GM13977 (cell line): ENCODE measurements around the gene FBXL15.

Source experiments
- DNase-seq: peaks from one replicate; pipeline ENCODE4 v3.0.0; 2012; ENCODE audit warnings: low spot score
- in situ Hi-C: fragments of 300-500 bp; cut with MboI; formaldehyde crosslinking; loops from one replicate; pipeline ENCODE4 v1.12.0; 2022; ENCODE audit warnings: low sequenced_read_pairs, low pct_unique_long_range_greater_than_20kb, mixed read lengths, inconsistent platforms; ENCODE audit not compliant: unreplicated experiment
- TF ChIP-seq, protein P1 (sequence below): IDR thresholded peaks from 2 replicates; pipeline ENCODE4 v1.5.1; 2012; ENCODE audit warnings: mild to moderate bottlenecking, control low read depth; ENCODE audit not compliant: insufficient read depth; ENCODE audit errors: extremely low read depth, missing control alignments

The FBXL15 gene

DNA sequence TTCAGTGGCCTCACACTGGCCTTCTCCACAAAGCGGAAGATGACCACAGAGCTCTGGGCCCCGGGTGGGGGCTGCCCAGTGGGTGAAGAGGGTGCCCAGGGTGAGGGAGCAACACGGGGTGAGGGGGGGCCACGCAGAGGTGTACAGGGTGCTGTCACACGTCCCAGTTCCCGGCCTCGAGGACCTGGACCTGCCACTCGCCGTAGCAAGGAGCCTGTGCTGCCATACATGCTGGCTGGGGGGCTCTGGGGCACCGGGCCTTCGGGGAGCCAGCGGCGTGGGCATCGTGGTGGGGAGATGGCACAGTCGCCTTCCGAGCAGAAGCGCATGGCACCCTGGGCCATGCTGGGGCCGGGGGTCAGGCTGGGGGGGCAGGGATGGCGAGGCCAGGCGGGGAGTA, 3.9 kb upstream of the FBXL15 start:
- no peak for DNase-seq
- TF ChIP-seq, protein P1, sequence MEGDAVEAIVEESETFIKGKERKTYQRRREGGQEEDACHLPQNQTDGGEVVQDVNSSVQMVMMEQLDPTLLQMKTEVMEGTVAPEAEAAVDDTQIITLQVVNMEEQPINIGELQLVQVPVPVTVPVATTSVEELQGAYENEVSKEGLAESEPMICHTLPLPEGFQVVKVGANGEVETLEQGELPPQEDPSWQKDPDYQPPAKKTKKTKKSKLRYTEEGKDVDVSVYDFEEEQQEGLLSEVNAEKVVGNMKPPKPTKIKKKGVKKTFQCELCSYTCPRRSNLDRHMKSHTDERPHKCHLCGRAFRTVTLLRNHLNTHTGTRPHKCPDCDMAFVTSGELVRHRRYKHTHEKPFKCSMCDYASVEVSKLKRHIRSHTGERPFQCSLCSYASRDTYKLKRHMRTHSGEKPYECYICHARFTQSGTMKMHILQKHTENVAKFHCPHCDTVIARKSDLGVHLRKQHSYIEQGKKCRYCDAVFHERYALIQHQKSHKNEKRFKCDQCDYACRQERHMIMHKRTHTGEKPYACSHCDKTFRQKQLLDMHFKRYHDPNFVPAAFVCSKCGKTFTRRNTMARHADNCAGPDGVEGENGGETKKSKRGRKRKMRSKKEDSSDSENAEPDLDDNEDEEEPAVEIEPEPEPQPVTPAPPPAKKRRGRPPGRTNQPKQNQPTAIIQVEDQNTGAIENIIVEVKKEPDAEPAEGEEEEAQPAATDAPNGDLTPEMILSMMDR = no peak
- in situ Hi-C loops = no loop called here

DNA sequence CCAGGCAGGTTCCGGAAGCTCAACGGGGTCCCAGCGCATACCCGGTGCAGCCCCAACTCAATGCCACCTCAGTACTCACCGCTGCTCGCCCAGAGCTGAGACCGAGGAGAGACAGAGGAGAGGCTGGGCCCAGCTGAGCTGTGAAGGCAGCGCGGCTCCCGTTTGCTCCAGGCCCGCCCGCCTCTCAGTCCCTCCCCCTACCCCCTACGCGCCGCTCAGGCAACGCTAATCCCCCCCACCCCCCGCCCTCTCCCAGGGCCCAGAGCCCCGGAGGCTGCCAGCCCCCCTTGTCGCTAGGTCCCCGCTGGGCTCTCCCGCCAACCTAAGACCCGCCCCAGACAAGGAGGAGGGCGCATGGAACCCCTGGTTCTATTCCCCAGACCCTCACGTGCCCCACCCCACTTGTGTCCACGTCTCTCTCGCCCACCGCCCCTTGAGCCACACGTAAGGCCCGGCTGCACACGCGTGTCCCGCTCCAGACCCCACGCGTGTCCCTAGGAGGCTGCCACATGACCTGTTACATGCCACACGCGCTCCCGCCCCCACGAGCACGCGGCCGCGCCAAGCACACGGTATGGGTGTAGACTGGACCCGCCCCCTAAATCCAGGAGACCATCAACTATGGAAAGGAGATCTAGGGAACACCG, 1.9 kb upstream of the FBXL15 start, which contains the start of gene PSD:
Gene PSD, minus strand, starts transcription at position 164 of the 647 bp plus-strand sequence. CDS start 1,747 bp downstream, outside the sequence.
- in situ Hi-C loops = no loop called here
- TF ChIP-seq, protein P1 = no peak
- no peak for DNase-seq

DNA sequence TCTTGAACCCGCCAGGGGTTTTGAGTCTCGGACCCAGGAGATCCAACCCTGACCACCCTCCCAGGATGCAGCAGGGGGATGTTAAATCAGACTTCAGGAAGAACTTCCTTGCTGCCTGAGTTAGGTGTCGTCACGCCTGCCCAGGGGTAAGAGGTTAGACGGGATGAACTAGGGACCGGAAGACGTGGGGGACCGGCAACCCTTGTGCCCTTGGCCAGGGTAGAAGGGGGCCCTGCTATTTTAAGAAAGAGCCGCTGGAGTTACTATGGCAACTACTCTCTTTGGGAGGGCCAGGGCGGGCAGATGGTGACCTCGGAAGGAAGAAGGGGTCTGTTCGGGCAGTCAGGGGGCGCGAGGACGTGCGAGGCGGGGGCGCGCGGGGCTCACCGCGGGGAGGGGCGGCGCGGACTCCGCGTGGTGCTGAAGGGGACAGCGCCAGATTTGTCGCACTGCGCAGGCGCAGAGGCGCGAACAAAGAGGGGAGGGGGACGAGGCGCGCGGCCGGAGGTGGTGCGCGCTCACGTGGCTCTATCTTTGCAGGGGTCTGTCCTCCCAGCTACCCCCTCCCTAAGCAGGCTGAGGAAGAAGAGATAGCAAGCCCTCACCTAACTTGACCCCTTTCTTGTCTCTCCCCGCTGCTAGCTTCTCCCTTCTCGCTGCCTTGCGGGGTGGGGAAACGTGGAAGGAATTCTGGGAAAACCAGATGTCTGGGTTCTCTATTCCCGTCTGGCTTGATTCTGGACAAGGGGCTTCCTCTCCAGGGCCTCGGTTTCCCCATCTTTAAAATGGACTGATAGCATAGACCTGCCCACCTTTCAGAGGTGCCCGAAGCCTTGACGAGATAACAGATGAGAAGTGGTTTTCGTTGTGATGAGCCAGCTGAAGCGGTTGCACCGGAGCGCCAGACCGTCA, 1.1 kb upstream of the FBXL15 start:
- peak; percentile 89 for DNase-seq
- TF ChIP-seq, protein P1 = no peak
- in situ Hi-C loops = no loop called here

DNA sequence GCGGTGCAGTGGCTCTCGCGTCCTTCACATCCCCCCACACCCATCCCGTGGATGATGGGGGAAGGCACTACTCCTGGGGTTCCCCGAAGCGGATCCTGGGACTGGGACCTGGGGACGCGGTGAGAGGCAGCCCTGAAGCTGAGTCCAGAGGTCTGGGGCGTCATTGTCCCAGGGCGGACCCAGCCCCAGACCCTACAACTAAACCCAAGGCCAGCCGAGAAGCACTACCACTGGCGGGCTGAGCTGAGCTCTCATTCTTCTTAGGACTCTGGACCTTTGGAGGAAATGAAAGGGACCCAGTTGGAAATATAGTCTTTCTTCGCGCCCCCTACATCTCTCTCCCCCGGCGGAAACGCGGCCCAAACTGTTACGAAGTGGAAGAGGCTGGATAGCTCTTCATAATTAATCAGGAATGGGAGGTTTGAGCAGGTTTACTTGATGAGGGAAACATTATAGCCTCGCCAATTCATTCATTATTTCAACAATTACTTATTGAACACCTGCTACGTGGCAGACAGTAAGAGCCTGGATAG, 389 bp upstream of the FBXL15 start:
- in situ Hi-C loops = no loop called here
- TF ChIP-seq, protein P1 = no peak
- no peak for DNase-seq

DNA sequence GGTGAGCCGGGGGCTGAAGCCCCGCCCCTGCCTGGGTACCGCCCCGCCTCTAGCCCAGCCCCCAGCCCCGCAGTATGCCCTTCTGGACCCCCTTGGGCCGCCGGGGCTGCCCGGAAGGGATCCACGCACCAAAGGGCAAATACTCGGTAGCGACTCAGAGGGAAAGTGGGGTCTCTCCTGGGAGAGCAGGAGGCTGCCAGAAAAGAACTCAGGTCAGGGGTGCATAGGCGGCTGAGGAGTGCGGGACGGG, 796 bp downstream of the FBXL15 start:
- no peak for DNase-seq
- in situ Hi-C loops = no loop called here
- TF ChIP-seq, protein P1 = no peak

DNA sequence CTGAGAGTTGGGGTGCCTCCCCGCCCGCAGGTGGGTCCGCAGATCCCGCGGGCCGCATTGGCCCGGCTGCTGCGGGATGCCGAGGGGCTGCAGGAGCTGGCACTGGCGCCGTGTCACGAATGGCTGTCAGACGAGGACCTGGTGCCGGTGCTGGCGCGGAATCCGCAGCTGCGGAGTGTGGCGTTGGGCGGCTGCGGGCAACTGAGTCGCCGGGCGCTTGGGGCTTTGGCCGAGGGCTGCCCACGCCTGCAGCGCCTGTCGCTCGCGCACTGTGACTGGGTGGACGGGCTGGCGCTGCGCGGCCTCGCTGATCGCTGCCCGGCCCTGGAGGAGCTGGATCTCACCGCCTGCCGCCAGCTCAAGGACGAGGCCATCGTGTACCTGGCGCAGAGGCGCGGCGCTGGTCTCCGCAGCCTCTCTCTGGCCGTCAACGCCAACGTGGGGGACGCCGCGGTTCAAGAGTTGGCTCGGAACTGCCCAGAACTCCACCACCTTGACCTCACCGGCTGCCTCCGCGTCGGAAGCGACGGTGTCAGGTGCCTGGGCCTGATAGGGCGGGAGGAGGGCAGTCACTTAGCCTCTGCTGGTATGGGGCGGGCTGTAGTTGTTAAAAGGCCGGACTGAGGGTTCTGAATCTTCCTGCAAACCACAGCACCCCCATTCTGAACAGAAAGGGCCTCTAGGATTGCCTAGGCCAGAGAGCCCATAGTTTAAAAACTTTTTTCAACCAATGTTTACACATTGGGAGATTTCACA, 1.3 kb downstream of the FBXL15 start:
- no peak for DNase-seq
- in situ Hi-C loops = no loop called here
- TF ChIP-seq, protein P1 = no peak
